NCI-H1436 (cell line): ENCODE data around the gene TBC1D3.
"Not testable (repeated sequence)": the region's sequence is repeated elsewhere in the genome, so short reads cannot be mapped to it uniquely, and the experiment has no call there.

ENCODE experiments used
- DNase-seq: peaks from one replicate; lab custom pipeline; 2025; lab: John Stamatoyannopoulos, UW

Gene TBC1D3

DNA sequence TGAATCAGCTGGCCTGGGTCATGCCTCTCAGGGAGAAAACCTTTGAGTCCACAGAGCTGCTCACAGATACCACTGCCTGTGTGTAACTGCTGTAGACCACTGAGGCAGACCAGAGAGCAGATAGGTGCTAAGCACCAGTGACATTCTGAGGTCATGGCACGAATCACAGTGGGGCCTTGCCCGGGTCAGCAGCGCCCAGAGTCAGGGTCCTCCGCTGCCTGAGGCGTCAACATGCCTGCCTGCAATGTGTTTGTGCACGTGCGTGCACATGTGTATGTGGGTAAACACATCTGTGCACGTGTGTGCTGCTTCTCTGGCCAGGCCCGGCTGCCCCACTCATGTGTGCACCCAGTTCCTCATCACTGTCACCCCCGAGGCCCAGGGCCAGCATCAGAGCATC lies at the start of gene TBC1D3:
Gene TBC1D3 (minus strand): TSS at position 101 of the 400 bp plus-strand sequence. CDS start 1,526 bp downstream, outside the sequence.
- DNase-seq: not testable (repeated sequence)

- DNase-seq: not testable (repeated sequence)
Observed at GRCh38 chr17:38232790-38233189, 40.4 kb upstream of the TBC1D3 start.

- not testable (repeated sequence) for DNase-seq
Observed at GRCh38 chr17:38225844-38226495, 33.6 kb upstream of the TBC1D3 start.

GRCh38 chr17:38220867-38221266 lies 28.5 kb upstream of the TBC1D3 start:
- not testable (repeated sequence) for DNase-seq

- not testable (repeated sequence) for DNase-seq
Observed at GRCh38 chr17:38200271-38200670, 7.9 kb upstream of the TBC1D3 start.

GRCh38 chr17:38134860-38135259 lies 57.5 kb downstream of the TBC1D3 start:
- not testable (repeated sequence) for DNase-seq
